Trophoblast cell (in vitro differentiated cells and primary cell): ENCODE measurements around the gene MAGI2.

Source experiments
- DNase-seq, 2 donors: peaks; one replicate each; pipeline ENCODE4 v3.0.0-alpha.2; 2016
- H2AFZ ChIP-seq: 2 replicates; pipeline ENCODE4 v1.6.1; 2013; ENCODE audit warnings: low read length, moderate library complexity, mild to moderate bottlenecking; ENCODE audit not compliant: insufficient read depth, poor library complexity
- H2AK5ac ChIP-seq: 2 replicates; pipeline ENCODE4 v1.6.1; 2013; ENCODE audit warnings: mild to moderate bottlenecking, low read length
- H2BK120ac ChIP-seq: 2 replicates; pipeline ENCODE4 v1.6.1; 2013; ENCODE audit warnings: low read length, mild to moderate bottlenecking, moderate library complexity; ENCODE audit not compliant: insufficient read depth, poor library complexity
- H2BK12ac ChIP-seq: 2 replicates; pipeline ENCODE4 v1.6.1; 2013; ENCODE audit warnings: mild to moderate bottlenecking, low read length, moderate library complexity
- H2BK5ac ChIP-seq: 2 replicates; pipeline ENCODE4 v1.6.1; 2013; ENCODE audit warnings: low read length, low read depth, moderate library complexity, mild to moderate bottlenecking; ENCODE audit not compliant: poor library complexity
- H3K14ac ChIP-seq: 2 replicates; pipeline ENCODE4 v1.6.1; 2013; ENCODE audit warnings: mild to moderate bottlenecking, low read length
- H3K18ac ChIP-seq: 2 replicates; pipeline ENCODE4 v1.6.1; 2013; ENCODE audit warnings: mild to moderate bottlenecking, low read length
- H3K23ac ChIP-seq: 2 replicates; pipeline ENCODE4 v1.6.1; 2013; ENCODE audit warnings: low read length
- H3K27ac ChIP-seq: 2 replicates; pipeline ENCODE4 v1.5.1; 2013; ENCODE audit warnings: low read depth, mild to moderate bottlenecking, inconsistent platforms, low read length, moderate library complexity
- H3K27me3 ChIP-seq: 2 replicates; pipeline ENCODE4 v1.6.1; 2013; ENCODE audit warnings: inconsistent platforms, mild to moderate bottlenecking, low read length, moderate library complexity; ENCODE audit not compliant: insufficient read depth
- H3K36me3 ChIP-seq, 2 experiments: 1 replicate in 1 of 2; 2 replicates in 1 of 2; pipeline ENCODE4 v1.6.1; 2013; ENCODE audit warnings: low read length in 2 of 2, mild to moderate bottlenecking in 2 of 2, moderate library complexity in 1 of 2; ENCODE audit not compliant: insufficient read depth in 2 of 2, control insufficient read depth in 1 of 2
- H3K4ac ChIP-seq: 2 replicates; pipeline ENCODE4 v1.6.1; 2013; ENCODE audit warnings: low read depth, mild to moderate bottlenecking, low read length, moderate library complexity
- H3K4me1 ChIP-seq, 2 experiments: 1 replicate in 1 of 2; 2 replicates in 1 of 2; pipeline ENCODE4 v1.6.1; 2013; ENCODE audit warnings: low read length in 2 of 2, mild to moderate bottlenecking in 2 of 2, moderate library complexity in 1 of 2; ENCODE audit not compliant: insufficient read depth in 2 of 2, control insufficient read depth in 1 of 2
- H3K4me2 ChIP-seq: 2 replicates; pipeline ENCODE4 v1.6.1; 2013; ENCODE audit warnings: inconsistent platforms, mild to moderate bottlenecking, low read length, moderate library complexity
- H3K4me3 ChIP-seq: 2 replicates; pipeline ENCODE4 v1.5.1; 2013; ENCODE audit warnings: mild to moderate bottlenecking, low read depth, low read length, inconsistent platforms
- H3K79me1 ChIP-seq: one replicate; pipeline ENCODE4 v1.6.1; 2013; ENCODE audit warnings: low read length
- H3K79me2 ChIP-seq: 2 replicates; pipeline ENCODE4 v1.6.1; 2013; ENCODE audit warnings: low read length, mild to moderate bottlenecking; ENCODE audit not compliant: control insufficient read depth, insufficient read depth, poor library complexity
- H3K9ac ChIP-seq: 2 replicates; pipeline ENCODE4 v1.6.1; 2013; ENCODE audit warnings: mild to moderate bottlenecking, low read length
- H3K9me3 ChIP-seq: 2 replicates; pipeline ENCODE4 v1.6.1; 2013; ENCODE audit warnings: low read depth, mild to moderate bottlenecking, control low read depth, inconsistent platforms, low read length; ENCODE audit not compliant: insufficient read depth
- H4K12ac ChIP-seq: 2 replicates; pipeline ENCODE4 v1.6.1; 2013; ENCODE audit warnings: low read depth, mild to moderate bottlenecking, low read length, moderate library complexity
- H4K8ac ChIP-seq: 2 replicates; pipeline ENCODE4 v1.6.1; 2013; ENCODE audit warnings: low read depth, mild to moderate bottlenecking, low read length, moderate library complexity
- H4K91ac ChIP-seq: one replicate; pipeline ENCODE4 v1.6.1; 2013; ENCODE audit warnings: low read depth, mild to moderate bottlenecking, low read length, moderate library complexity
- WGBS: extraction: QIAGEN DNeasy Blood & Tissue Kit; methylation state at CpG from one replicate; pipeline ENCODE4 v1.1.7; 2013; ENCODE audit warnings: missing lambda C conversion rate; ENCODE audit not compliant: insufficient read length, insufficient coverage; ENCODE audit errors: extremely low coverage; 5-methylcytosine and 5-hydroxymethylcytosine counted together

Gene MAGI2

GRCh38 chr7:78465894-78466293 lies 987.6 kb downstream of the MAGI2 start:
- Histone ChIP-seq H2AK5ac (no peak overlapping the region), H3K4ac (no peak overlapping the region), H2BK5ac (no peak overlapping the region), H2BK120ac (no peak overlapping the region), H4K91ac (no peak overlapping the region), H3K4me2 (no peak overlapping the region), H3K18ac (no peak overlapping the region), H3K27ac (no peak overlapping the region), H3K4me3 (no peak overlapping the region), H2BK12ac (no peak overlapping the region), H4K12ac (no peak overlapping the region), H3K79me2 (no peaks in the 10 kb centered on the region), H3K36me3 (no peaks in the 10 kb centered on the region), H2AFZ (no peak overlapping the region), H3K27me3 (no peaks in the 10 kb centered on the region), H3K9me3 (no peaks in the 10 kb centered on the region), H4K8ac (no peak overlapping the region), H3K9ac (no peak overlapping the region), H3K79me1 (no peaks in the 10 kb centered on the region), H3K14ac (no peak overlapping the region), H3K4me1 (no peaks in the 10 kb centered on the region), H3K23ac (no peak overlapping the region)
- WGBS, result no CpG with 5 or more reads among the region's 5 CpGs
- DNase-seq, result no peak

GRCh38 chr7:78463039-78463438 lies 990.4 kb downstream of the MAGI2 start:
- H3K9me3 ChIP-seq, result no peaks in the 10 kb centered on the region
- no peak overlapping the region for H2AFZ ChIP-seq
- H4K91ac ChIP-seq, result no peak overlapping the region
- no peaks in the 10 kb centered on the region for H3K36me3 ChIP-seq
- H3K14ac ChIP-seq, result no peak overlapping the region
- H2BK5ac ChIP-seq, result no peak overlapping the region
- no peak overlapping the region for H3K4ac ChIP-seq
- no peak overlapping the region for H4K8ac ChIP-seq
- H3K4me3 ChIP-seq, result no peak overlapping the region
- no peaks in the 10 kb centered on the region for H3K79me2 ChIP-seq
- no peak overlapping the region for H2BK120ac ChIP-seq
- DNase-seq, result no peak
- H3K27me3 ChIP-seq, result no peaks in the 10 kb centered on the region
- no peak overlapping the region for H3K23ac ChIP-seq
- H4K12ac ChIP-seq, result no peak overlapping the region
- no peak overlapping the region for H3K4me2 ChIP-seq
- no peak overlapping the region for H3K27ac ChIP-seq
- no peaks in the 10 kb centered on the region for H3K4me1 ChIP-seq
- WGBS, result no CpG with 5 or more reads among the region's 3 CpGs
- no peak overlapping the region for H2BK12ac ChIP-seq
- no peaks in the 10 kb centered on the region for H3K79me1 ChIP-seq
- no peak overlapping the region for H3K18ac ChIP-seq
- no peak overlapping the region for H3K9ac ChIP-seq
- H2AK5ac ChIP-seq, result no peak overlapping the region

GRCh38 chr7:78450706-78451105 lies 1002.8 kb downstream of the MAGI2 start:
- H3K79me2 ChIP-seq, result no peaks in the 10 kb centered on the region
- no peak overlapping the region for H3K9ac ChIP-seq
- H3K4me2 ChIP-seq, result no peak overlapping the region
- no peak overlapping the region for H2BK120ac ChIP-seq
- no peak overlapping the region for H3K23ac ChIP-seq
- H4K91ac ChIP-seq, result no peak overlapping the region
- no peak overlapping the region for H2BK5ac ChIP-seq
- DNase-seq, result no peak
- no peaks in the 10 kb centered on the region for H3K79me1 ChIP-seq
- H2BK12ac ChIP-seq, result no peak overlapping the region
- H2AFZ ChIP-seq, result no peak overlapping the region
- H3K4me3 ChIP-seq, result no peak overlapping the region
- H4K8ac ChIP-seq, result no peak overlapping the region
- no peaks in the 10 kb centered on the region for H3K9me3 ChIP-seq
- H3K4me1 ChIP-seq, result no peaks in the 10 kb centered on the region
- no peaks in the 10 kb centered on the region for H3K27me3 ChIP-seq
- H3K27ac ChIP-seq, result no peak overlapping the region
- H4K12ac ChIP-seq, result no peak overlapping the region
- H3K18ac ChIP-seq, result no peak overlapping the region
- no peaks in the 10 kb centered on the region for H3K36me3 ChIP-seq
- WGBS, result no CpG with 5 or more reads among the region's 6 CpGs
- H2AK5ac ChIP-seq, result no peak overlapping the region
- no peak overlapping the region for H3K14ac ChIP-seq
- H3K4ac ChIP-seq, result no peak overlapping the region

- no peak overlapping the region for H3K4ac ChIP-seq
- DNase-seq, result peak; percentile 14 to 42
- no peaks in the 10 kb centered on the region for H3K27me3 ChIP-seq
- no peak overlapping the region for H4K91ac ChIP-seq
- no peak overlapping the region for H3K14ac ChIP-seq
- WGBS, result no CpG with 5 or more reads among the region's 5 CpGs
- no peak overlapping the region for H2AK5ac ChIP-seq
- H3K4me3 ChIP-seq, result no peak overlapping the region
- H3K36me3 ChIP-seq, result no peaks in the 10 kb centered on the region
- no peaks in the 10 kb centered on the region for H3K4me1 ChIP-seq
- H4K12ac ChIP-seq, result no peak overlapping the region
- H2BK120ac ChIP-seq, result no peak overlapping the region
- no peak overlapping the region for H4K8ac ChIP-seq
- no peak overlapping the region for H3K23ac ChIP-seq
- no peaks in the 10 kb centered on the region for H3K9me3 ChIP-seq
- no peak overlapping the region for H2AFZ ChIP-seq
- H3K27ac ChIP-seq, result no peak overlapping the region
- H3K18ac ChIP-seq, result no peak overlapping the region
- H3K9ac ChIP-seq, result no peak overlapping the region
- H2BK12ac ChIP-seq, result no peak overlapping the region
- H2BK5ac ChIP-seq, result no peak overlapping the region
- H3K79me1 ChIP-seq, result no peaks in the 10 kb centered on the region
- no peak overlapping the region for H3K4me2 ChIP-seq
- no peaks in the 10 kb centered on the region for H3K79me2 ChIP-seq
Measured at GRCh38 chr7:78448911-78449310, 1004.6 kb downstream of the MAGI2 start.
